Measurements from ENCODE around the gene OBSCN. TPM values are rescaled to one million over a fixed set of nuclear protein-coding genes. Genes with fewer than 3 reads are reported as not detected.

The OBSCN gene
- total RNA-seq, 1 donor from 2014 or later = 39.4 TPM

DNA sequence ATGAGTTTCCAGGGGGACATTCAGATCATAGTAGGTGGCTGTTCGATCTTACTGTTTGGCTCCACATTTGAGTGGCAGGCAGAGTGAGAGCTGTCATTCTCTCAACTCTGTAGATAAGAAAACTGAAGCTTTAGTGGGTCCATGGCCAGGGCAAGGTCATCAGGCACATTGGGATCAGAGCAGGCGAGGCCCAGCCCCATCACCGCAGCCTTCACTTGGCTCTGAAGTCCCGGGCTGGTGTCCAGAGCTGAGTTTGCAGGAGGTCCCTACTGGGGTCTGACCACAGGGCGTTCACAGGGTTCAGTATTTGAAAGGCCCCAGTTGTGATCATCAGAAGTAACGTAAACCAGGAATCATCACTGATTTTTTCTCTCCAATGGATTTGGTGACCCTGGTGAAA lies 76.7 kb downstream of the OBSCN start:
- intact Hi-C loops (cut with DNase I) = no loop called here
- TF ChIP-seq, protein P1, sequence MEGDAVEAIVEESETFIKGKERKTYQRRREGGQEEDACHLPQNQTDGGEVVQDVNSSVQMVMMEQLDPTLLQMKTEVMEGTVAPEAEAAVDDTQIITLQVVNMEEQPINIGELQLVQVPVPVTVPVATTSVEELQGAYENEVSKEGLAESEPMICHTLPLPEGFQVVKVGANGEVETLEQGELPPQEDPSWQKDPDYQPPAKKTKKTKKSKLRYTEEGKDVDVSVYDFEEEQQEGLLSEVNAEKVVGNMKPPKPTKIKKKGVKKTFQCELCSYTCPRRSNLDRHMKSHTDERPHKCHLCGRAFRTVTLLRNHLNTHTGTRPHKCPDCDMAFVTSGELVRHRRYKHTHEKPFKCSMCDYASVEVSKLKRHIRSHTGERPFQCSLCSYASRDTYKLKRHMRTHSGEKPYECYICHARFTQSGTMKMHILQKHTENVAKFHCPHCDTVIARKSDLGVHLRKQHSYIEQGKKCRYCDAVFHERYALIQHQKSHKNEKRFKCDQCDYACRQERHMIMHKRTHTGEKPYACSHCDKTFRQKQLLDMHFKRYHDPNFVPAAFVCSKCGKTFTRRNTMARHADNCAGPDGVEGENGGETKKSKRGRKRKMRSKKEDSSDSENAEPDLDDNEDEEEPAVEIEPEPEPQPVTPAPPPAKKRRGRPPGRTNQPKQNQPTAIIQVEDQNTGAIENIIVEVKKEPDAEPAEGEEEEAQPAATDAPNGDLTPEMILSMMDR (IDR thresholded peaks at IDR 0.05) = no peak
- Histone ChIP-seq H3K27ac (no peak overlapping the region), H3K4me1 (no peaks in the 10 kb centered on the region), H3K36me3 (peaks cover 13% of the 10 kb centered on the region), H3K27me3 (no peaks in the 10 kb centered on the region), H3K4me3 (no peak overlapping the region), H3K9me3 (no peaks in the 10 kb centered on the region)
- DNase-seq (peak; percentile 53), ATAC-seq (no peak)

DNA sequence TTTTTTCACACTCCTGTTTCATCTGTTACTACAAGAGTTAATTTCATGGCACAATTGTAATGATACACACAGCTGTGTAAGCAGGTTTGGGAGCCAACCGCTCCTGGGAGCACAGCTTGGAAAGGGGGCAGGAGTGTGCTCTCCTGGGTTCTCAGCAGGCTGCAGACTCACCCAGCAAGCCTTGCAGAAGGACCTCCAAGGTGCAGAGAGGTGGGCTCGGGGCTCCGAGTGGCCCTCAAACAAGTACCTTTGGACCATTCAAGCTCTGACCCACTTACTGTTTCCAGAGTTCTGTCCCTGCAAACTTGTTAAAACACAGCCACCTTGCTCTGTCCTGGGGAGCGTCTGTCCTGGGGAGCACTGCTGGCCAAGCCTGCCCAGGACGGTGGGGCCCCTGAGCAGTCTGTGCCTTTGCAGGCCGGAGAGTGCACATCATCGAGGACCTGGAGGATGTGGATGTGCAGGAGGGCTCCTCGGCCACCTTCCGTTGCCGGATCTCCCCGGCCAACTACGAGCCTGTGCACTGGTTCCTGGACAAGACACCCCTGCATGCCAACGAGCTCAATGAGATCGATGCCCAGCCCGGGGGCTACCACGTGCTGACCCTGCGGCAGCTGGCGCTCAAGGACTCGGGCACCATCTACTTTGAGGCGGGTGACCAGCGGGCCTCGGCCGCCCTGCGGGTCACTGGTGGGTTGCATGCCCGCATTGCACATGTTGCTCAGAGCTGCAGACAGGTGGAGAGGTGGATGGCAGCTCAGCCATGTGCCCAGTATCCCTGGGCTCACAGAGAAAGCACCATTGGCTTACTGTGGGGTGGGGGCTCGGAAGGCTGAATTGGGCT lies 78.0 kb downstream of the OBSCN start:
- intact Hi-C loops (cut with DNase I) = no loop called here
- DNase-seq (peak; percentile 59), ATAC-seq (no peak)
- Histone ChIP-seq H3K27ac (no peak overlapping the region), H3K36me3 (peaks cover 13% of the 10 kb centered on the region), H3K27me3 (no peaks in the 10 kb centered on the region), H3K9me3 (no peaks in the 10 kb centered on the region), H3K4me3 (no peak overlapping the region), H3K4me1 (no peaks in the 10 kb centered on the region)
- TF ChIP-seq, protein P1 (IDR thresholded peaks at IDR 0.05) = no peak

GRCh38 chr1:228286505-228287417 lies 78.9 kb downstream of the OBSCN start:
- DNase-seq = peak; percentile 51
- Histone ChIP-seq H3K36me3 (peaks cover 13% of the 10 kb centered on the region), H3K27me3 (no peaks in the 10 kb centered on the region), H3K27ac (no peak overlapping the region), H3K9me3 (no peaks in the 10 kb centered on the region), H3K4me3 (no peak overlapping the region), H3K4me1 (no peaks in the 10 kb centered on the region)
- intact Hi-C loops (cut with DNase I) = no loop called here
- TF ChIP-seq, protein P1 (IDR thresholded peaks at IDR 0.05) = no peak
- no peak for ATAC-seq

DNA sequence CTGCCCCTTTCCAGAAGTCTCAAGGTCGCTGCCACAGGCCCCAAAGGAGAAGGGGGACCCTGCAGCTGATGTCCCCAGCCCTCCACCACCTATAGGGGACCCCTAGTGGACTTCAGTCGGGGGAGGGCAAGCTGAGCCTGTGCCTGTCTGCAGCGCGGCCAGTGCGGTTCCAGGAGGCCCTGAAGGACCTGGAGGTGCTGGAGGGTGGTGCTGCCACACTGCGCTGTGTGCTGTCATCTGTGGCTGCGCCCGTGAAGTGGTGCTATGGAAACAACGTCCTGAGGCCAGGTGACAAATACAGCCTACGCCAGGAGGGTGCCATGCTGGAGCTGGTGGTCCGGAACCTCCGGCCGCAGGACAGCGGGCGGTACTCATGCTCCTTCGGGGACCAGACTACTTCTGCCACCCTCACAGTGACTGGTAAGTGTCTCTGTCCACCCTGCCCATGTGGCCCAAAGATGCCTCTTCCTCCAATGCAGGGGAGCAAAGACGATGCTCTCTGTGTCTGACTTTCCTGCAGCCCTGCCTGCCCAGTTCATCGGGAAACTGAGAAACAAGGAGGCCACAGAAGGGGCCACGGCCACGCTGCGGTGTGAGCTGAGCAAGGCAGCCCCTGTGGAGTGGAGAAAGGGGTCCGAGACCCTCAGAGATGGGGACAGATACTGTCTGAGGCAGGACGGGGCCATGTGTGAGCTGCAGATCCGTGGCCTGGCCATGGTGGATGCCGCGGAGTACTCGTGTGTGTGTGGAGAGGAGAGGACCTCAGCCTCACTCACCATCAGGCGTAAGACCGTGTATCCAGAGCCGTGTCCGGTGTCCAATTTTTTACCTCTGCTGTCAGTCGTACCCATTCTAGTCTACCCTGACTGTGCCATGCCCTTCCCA lies 79.9 kb downstream of the OBSCN start:
- H3K4me3 ChIP-seq = no peak overlapping the region
- ATAC-seq = no peak
- no peaks in the 10 kb centered on the region for H3K9me3 ChIP-seq
- H3K36me3 ChIP-seq = peaks cover 13% of the 10 kb centered on the region
- intact Hi-C loops (cut with DNase I) = no loop called here
- DNase-seq = peak; percentile 57
- no peak overlapping the region for H3K27ac ChIP-seq
- H3K4me1 ChIP-seq = no peaks in the 10 kb centered on the region
- TF ChIP-seq, protein P1 (IDR thresholded peaks at IDR 0.05) = no peak
- H3K27me3 ChIP-seq = no peaks in the 10 kb centered on the region
